HG02623 (cell line): ENCODE results near the gene PDE2A.

Experiments
- ATAC-seq: cut with Tn5 transposase; IDR thresholded peaks from one replicate; pipeline ENCODE4 v1.9.1; 2021; ENCODE audit warnings: moderate library complexity; ENCODE audit not compliant: unreplicated experiment

Gene PDE2A

GRCh38 chr11:72637926-72638325 lies 36.3 kb downstream of the PDE2A start:
- no peak for ATAC-seq

DNA sequence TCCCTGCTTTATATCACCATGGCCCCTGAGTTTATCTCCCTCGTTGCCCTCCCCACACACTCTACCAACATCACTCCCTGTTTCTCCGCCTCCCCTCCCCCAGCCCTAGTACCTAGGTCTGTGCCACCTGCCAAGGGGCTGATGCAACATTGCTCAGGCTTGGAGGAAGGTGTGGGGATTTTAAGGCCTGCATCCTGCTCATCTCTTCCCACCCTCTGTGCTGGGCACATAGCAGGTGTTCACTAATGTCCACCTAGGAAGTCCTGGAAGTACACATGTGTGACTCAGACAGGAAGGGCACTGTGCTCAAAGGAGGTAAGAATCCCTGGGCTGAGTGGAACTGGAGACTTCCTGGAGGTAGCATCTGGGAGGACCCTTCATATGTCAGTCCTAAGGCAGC lies 37.0 kb downstream of the PDE2A start:
- ATAC-seq = no peak

DNA sequence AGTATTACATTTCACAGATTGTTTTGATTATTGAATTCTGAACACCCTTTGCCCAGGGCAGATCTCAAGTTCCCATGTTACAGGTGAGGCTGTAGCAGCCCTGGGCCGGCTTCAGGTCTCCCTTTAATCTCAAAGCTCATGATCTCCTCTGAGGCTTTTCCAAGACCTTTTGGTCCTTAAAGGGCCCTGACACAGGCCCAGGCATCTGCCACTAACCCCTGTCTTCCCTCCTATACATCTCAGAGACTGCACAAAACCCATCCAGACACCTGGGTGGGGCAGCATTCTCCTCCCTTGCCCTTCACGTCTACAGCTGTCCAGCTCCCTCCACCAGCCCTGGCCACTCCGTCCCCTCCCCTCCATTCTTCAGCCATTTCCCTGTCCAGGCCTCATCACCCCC lies 37.8 kb downstream of the PDE2A start:
- no peak for ATAC-seq

DNA sequence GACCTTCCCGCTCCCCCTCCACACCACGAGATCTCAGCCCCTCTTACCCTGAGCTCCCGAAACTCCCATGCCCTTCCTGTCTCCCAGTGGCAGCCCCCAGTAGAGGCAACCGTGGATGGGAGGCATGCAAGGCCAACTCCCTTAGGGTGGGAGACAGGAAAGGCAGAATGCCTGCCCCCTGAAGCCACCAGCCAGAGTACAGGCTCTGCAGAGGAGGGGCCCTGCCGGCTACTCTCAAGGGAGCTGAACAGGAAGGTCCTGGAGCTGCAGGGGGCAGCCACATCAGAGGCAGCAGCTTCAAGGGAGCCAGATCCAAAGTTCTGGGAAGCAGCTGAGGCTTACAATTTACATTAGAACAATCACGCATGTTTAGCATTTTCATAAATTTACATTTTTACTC lies 38.3 kb downstream of the PDE2A start:
- no peak for ATAC-seq

DNA sequence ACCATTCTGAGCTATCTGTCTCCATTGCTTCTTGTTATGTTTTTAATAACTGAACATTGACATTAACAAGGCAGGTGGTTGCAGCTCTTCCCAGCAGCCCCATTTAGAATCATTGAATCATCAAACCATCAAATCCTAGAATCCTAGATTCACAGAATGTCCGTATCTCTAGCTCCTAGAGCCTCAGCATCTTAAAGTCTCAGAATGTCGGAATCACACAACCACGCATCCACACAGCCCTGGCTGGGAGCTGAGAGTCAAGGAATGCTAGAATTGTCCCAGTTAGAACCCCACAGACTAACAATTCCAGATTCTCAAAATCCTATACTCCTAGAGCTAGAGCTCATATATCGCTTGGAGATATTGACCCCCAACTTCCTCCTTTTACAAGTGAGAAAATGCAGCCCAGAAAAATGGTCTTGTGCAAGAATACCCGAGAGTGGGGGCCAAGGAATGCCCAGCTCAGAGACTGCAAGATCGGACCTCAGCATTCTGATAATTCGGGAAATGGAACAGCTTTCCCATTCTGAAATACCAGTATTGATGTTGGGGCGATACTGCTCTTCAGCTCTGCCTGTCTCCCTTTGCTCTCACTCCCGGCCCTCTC lies 38.8 kb downstream of the PDE2A start:
- no peak for ATAC-seq

- no peak for ATAC-seq
Observed at GRCh38 chr11:72634472-72635095, 39.6 kb downstream of the PDE2A start.

GRCh38 chr11:72634016-72634415 lies 40.2 kb downstream of the PDE2A start:
- ATAC-seq = no peak

- ATAC-seq = no peak
Observed at GRCh38 chr11:72633068-72633467, 41.2 kb downstream of the PDE2A start.

DNA sequence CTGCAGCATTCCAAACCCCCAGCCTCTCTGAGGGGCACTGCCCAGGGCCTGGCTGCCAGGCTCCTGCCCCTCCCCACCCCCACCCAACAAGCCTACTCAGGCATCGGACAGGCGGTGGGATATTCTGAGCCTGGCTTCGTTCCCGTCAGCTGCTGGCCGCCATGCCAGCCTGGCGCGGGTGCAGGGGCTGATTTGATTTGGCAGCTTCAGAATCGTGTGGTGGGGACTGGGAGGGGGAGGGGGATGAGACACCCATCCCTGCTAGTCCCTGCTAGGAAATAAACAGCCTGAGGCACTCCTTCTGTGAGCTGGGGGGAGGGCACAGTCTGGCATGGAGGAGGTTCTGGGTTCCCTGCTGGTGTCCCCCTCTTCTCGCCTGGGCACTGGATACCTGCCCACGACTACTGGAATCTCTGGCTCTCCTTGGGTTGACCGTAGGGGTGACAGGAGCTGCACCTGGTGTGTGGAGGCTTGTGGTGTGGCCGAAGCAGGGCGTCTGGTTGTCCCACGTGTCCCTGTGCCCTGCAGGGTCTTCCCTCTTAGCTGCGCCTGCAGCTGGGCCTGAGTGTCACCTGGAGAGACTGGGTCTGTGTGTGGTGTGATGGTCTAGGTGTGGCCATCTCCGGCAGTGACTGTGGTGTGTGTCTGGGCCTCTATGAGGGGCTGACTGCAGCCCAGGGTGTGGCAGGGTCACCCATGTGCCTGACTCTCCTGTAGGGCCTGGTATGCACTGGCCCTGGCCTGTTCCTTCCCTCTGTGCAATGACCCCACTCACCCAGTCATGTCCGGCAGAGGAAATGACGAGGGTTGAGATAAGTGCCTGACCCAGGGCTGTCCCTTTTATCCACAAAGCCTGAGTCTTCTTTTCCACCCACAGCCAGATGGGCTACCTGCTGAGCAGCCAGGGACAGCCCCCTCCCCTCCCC lies 42.2 kb downstream of the PDE2A start:
- no peak for ATAC-seq

GRCh38 chr11:72630104-72630852 lies 43.9 kb downstream of the PDE2A start:
- no peak for ATAC-seq

GRCh38 chr11:72629266-72629665 lies 45.0 kb downstream of the PDE2A start:
- no peak for ATAC-seq

- no peak for ATAC-seq
Observed at GRCh38 chr11:72627594-72628281, 46.5 kb downstream of the PDE2A start.

- ATAC-seq = no peak
Observed at GRCh38 chr11:72626414-72626936, 47.7 kb downstream of the PDE2A start.

- no peak for ATAC-seq
Observed at GRCh38 chr11:72625691-72626413, 48.4 kb downstream of the PDE2A start.

DNA sequence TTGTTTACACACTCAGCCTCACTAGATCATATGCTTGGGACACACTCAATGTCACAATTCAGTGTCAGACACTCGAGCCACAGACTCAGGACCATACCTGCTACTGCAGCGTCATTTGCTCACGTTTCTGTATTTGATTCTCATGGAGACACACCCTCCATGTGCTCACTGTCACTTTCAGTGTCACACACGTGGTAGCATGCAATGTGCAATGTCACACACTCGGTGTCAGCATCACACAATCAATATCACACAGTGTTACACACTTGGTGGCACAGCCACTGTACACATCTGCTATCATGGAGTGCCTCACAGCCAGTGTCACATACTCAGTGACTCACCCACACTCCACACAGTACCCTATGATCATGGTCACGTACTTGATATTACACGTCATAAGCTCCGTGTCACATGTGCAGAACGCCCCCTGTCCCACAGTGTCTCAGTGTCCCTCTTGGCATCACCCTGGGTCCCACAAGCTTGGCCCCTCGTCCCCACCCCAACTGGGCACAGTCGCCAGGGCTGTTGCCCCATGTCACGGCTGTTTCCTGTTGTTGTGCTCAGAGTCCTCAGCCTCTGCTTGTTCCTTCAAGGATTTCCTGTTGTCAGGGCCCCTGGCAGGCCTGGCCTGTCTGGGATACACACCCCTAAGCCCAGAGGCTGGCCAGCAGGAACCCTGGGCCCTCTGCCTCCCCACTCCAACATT lies 49.6 kb downstream of the PDE2A start:
- ATAC-seq = no peak

GRCh38 chr11:72623052-72623451 lies 51.2 kb downstream of the PDE2A start:
- no peak for ATAC-seq

- no peak for ATAC-seq
Observed at GRCh38 chr11:72621008-72621610, 53.1 kb downstream of the PDE2A start.

- ATAC-seq = no peak
Observed at GRCh38 chr11:72618803-72619202, 55.4 kb downstream of the PDE2A start.
